ENCODE results near the gene DBNDD2.

The DBNDD2 gene

DNA sequence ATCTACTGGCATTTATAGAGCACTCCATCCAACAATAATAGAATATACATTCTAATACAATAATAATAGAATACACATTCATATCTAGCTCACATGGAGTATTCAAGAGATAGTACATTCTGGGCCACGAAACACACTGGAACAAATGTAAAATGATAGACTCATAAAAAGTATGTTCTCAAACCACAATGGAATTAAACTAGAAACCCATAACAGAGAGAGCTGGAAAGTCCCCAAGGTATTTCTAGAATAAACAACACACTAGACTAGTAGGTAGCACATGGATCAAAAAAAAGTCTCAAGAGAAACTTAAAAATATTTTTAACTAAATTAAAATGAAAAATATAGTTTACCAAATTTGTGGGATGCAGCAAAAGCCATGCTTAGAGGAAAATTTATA is 20.8 kb upstream of the DBNDD2 start:
- no peak for DNase-seq

GRCh38 chr20:45390931-45391330 is 17.2 kb upstream of the DBNDD2 start:
- DNase-seq = no peak

DNA sequence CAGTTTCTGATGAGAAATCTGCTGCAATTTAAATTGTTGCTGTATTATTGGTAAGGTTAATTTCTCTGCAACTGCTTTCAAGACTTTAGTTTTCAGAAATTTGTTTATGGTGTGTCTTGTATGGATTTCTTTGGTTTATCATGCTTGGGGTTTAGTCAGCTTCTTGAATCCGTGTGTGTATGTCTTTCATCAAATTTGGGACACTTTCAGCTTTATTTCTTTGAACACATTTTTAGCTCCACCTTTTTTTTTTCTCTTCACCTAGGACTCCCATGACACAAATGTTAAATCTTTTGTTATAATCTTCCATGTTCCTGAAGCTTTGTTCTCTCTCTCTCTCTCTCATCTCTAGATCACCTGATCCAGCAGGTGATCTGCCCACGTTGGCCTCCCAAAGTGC is 16.5 kb upstream of the DBNDD2 start:
- no peak for DNase-seq

- DNase-seq = no peak
Measured at GRCh38 chr20:45392733-45393132, 15.4 kb upstream of the DBNDD2 start.

- DNase-seq = no peak
Measured at GRCh38 chr20:45394221-45395113, 13.6 kb upstream of the DBNDD2 start.

- DNase-seq = no peak
Measured at GRCh38 chr20:45395114-45395415, 13.0 kb upstream of the DBNDD2 start.

DNA sequence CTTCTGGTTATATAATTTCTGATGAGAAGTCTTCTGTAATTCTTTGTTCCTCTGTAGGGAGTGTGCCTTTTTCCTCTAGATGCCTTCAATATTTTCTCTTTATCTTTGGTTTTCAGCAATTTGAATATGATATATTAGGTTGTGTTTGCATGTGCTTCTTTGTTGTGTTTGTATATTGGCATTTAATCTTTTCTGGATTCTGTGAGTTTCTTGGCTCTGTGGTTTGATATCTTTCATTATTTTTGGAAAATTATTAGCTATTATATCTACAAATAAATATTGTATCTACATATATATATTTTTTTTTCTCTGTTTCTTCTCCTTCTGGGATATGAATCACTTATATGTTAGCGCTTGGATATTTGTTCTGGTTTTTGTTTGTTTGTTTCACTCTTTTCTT is 9.1 kb upstream of the DBNDD2 start:
- no peak for DNase-seq

- DNase-seq = no peak
Measured at GRCh38 chr20:45400346-45401031, 7.6 kb upstream of the DBNDD2 start.

DNA sequence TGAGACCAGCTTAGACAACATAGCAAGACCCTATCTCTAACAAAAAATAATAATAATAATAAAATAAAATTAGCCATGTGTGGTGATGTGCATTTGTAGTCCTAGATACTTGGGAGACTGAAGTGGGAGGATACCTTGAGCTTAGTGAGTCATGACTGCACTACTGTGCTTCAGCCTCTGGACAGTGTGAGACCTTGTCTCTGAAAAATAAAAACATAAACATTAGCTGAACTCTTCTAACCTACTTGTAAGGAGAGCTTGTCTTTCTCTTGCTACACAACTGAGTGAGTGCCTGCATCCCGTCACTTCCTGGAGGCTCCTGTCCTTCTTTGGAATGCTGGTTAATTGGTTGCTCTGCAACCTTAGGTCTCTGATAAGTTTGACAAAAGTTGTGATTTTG is 5.1 kb upstream of the DBNDD2 start:
- no peak for DNase-seq

DNA sequence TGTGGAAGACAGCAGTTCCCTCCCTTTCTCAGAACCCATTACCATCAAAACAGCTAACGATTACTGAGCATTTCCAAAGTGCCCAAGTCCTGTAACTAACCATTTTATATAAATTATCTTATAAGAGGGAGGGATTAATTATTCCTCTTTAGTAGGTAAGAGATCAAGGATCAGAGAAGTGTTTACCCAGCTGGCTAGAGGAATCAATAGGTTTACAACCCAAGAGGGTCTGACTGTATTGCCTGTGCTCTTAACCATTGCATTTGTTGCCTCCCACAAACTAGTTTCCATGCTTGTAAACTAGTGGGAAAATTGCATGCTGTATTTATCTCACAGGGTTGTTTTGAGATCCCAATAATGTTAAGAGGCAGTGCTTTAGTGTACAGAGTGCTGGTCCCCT is 3.7 kb upstream of the DBNDD2 start:
- no peak for DNase-seq

- DNase-seq = no peak
Measured at GRCh38 chr20:45405571-45406259, 2.4 kb upstream of the DBNDD2 start.

GRCh38 chr20:45406260-45407066 is 1.6 kb upstream of the DBNDD2 start:
- DNase-seq = no peak

- DNase-seq = peak; percentile 6
Measured at GRCh38 chr20:45407067-45407745, 883 bp upstream of the DBNDD2 start.

DNA sequence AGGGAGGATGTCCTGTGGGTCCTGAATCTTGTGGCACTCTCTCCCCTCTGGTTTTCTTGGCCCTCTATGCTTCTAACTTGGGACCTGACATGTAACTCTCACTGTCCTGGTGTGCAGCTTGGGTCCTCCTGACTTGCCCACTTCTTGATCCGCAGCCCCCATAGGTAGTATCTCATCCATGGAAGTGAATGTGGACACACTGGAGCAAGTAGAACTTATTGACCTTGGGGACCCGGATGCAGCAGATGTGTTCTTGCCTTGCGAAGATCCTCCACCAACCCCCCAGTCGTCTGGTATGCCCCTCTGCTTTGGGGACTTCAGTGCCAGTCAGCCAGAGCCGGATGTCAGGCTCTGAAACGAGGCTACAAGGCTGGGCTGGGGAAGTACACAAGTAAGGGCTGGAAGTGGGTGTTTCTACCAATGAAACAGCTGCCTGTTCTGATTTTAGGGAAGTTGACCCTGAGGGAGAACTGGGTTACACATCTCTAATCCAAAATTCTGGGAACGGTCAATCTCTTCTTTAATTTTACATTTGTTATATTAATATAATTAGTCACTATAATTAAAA is 641 bp downstream of the DBNDD2 start:
- no peak for DNase-seq

GRCh38 chr20:45409521-45410272 is 1.6 kb downstream of the DBNDD2 start:
- no peak for DNase-seq

DNA sequence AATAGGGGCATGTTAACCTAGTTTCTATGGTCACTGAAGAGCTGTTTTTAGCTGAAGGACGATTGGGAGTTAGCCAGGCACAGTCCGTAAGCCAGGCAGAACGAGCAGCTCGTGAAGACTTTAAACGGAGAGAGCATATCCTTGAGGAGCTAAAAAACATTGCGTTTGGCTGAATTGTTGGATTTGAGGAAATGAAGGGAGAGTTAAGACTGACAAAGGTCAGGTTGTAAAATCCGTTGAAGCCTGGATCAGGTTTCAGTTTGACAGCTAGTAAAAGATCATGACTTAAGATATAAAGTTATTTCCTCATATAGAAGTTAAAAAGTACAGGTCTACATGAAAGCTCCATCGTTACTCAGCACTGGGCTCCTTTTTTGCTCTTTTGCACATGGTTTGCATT is 2.8 kb downstream of the DBNDD2 start:
- DNase-seq = no peak

GRCh38 chr20:45412653-45413052 is 4.6 kb downstream of the DBNDD2 start:
- DNase-seq = no peak

DNA sequence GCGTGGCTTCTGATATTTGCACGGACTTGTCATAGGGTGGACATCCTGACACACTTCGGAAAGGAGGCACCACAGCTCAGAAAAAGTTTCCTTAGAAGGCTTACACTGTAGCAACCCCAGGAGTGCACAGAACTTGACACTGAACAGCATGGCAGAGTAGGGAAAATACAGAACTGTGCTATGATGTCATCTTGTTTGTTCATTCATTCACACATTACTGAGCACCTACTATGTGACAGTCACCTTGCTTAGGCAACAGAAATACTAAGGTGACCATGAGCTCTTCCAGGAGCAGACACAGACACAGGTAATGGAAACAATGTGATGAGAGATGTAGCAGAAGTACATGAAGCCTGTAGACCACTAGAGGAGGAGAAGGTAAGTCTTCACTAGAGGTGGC is 5.4 kb downstream of the DBNDD2 start:
- no peak for DNase-seq

- DNase-seq = peak; percentile 45
Measured at GRCh38 chr20:45415822-45416637, 7.9 kb downstream of the DBNDD2 start, which contains the start of gene PIGT. Gene PIGT, plus strand, starts transcription at chr20:45416141. Its CDS starts 16 bp downstream, at chr20:45416157.

DNA sequence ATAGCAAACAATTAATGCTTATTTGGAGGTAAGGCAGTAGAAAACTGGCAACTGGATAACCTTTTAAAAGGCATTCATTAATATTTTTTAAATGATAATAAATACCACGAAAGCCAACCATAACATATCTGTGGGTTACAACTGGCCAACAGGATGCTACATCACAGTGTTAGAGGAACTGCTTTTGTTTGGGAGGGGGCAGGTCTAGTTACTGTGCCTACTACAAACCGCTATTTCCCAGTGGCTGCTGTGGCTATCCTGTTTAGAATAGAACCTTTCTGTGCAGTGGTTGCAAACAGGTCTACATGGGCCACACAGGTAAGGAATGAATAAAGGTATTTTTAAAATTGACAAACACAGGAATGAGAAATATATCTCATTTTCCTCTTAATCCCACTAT is 8.8 kb downstream of the DBNDD2 start:
- DNase-seq = no peak

Data from DMS79 treated with DMSO at 0.1 percent for 48 hours (cell line).